ENCODE results near the gene RASGRP2.

The RASGRP2 gene

GRCh38 chr11:64739871-64740270 is 4.1 kb downstream of the RASGRP2 start:
- no peak for DNase-seq (ENCODE audit: low spot score)

- no peak for DNase-seq (ENCODE audit: low spot score)
Measured at GRCh38 chr11:64736654-64737053, 7.3 kb downstream of the RASGRP2 start.

GRCh38 chr11:64735725-64736259 is 8.2 kb downstream of the RASGRP2 start:
- no peak for DNase-seq (ENCODE audit: low spot score)

- no peak for DNase-seq (ENCODE audit: low spot score)
Measured at GRCh38 chr11:64734811-64735724, 8.9 kb downstream of the RASGRP2 start.

GRCh38 chr11:64731601-64732000 is 12.3 kb downstream of the RASGRP2 start:
- no peak for DNase-seq (ENCODE audit: low spot score)

- no peak for DNase-seq (ENCODE audit: low spot score)
Measured at GRCh38 chr11:64729851-64730382, 14.0 kb downstream of the RASGRP2 start.

GRCh38 chr11:64728757-64729365 is 15.1 kb downstream of the RASGRP2 start:
- DNase-seq (ENCODE audit: low spot score) = no peak

- no peak for DNase-seq (ENCODE audit: low spot score)
Measured at GRCh38 chr11:64726867-64727530, 16.9 kb downstream of the RASGRP2 start.

- no peak for DNase-seq (ENCODE audit: low spot score)
Measured at GRCh38 chr11:64726211-64726641, 17.7 kb downstream of the RASGRP2 start.

- no peak for DNase-seq (ENCODE audit: low spot score)
Measured at GRCh38 chr11:64724863-64725532, 18.9 kb downstream of the RASGRP2 start.

GRCh38 chr11:64723907-64724862 is 19.8 kb downstream of the RASGRP2 start:
- DNase-seq (ENCODE audit: low spot score) = no peak

- peak; percentile 42 for DNase-seq (ENCODE audit: low spot score)
Measured at GRCh38 chr11:64723117-64723906, 20.6 kb downstream of the RASGRP2 start, which contains the start of gene NRXN2. NRXN2 (minus strand) TSS chr11:64723197; CDS start chr11:64713699, 9,498 bp downstream.

GRCh38 chr11:64722141-64723065 is 21.5 kb downstream of the RASGRP2 start:
- no peak for DNase-seq (ENCODE audit: low spot score)

- DNase-seq (ENCODE audit: low spot score) = no peak
Measured at GRCh38 chr11:64721359-64721699, 22.6 kb downstream of the RASGRP2 start.

- DNase-seq (ENCODE audit: low spot score) = no peak
Measured at GRCh38 chr11:64720640-64721358, 23.1 kb downstream of the RASGRP2 start.

GRCh38 chr11:64720167-64720566 is 23.8 kb downstream of the RASGRP2 start:
- DNase-seq (ENCODE audit: low spot score) = no peak

- DNase-seq (ENCODE audit: low spot score) = no peak
Measured at GRCh38 chr11:64719406-64719805, 24.5 kb downstream of the RASGRP2 start.

- no peak for DNase-seq (ENCODE audit: low spot score)
Measured at GRCh38 chr11:64718780-64719124, 25.2 kb downstream of the RASGRP2 start.

Measured in hematopoietic multipotent progenitor cell treated with erythropoietin and hydrocortisone succinate and interleukin-3 and kit ligand, for 15 days (in vitro differentiated cells).